NCI-H2196 treated with DMSO at 0.1 percent for 48 hours (cell line): ENCODE data around the gene NDUFAF3.

Experiments
- DNase-seq: peaks from one replicate; lab custom pipeline; 2025; ENCODE audit not compliant: unreplicated experiment; lab: John Stamatoyannopoulos, UW

NDUFAF3 gene

DNA sequence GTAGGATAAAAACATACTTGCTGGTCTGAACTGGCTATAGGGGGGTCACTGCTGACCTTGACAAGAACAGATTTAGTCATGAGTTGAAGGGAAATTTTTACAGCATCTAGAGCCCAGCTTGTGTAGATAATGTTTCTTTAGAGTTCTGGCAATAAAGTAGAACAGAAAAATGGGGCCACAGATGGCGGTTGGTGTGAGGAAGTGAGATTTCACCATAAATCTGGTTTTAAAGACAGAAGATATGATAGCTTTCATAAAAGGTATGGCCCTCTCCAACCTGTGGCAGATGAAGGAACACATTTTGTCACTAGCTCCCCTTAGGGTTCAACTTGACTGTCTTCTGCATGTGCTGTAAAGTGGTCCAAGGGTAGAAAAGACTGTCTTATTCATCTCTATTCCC is 31.6 kb downstream of the NDUFAF3 start:
- no peak for DNase-seq

DNA sequence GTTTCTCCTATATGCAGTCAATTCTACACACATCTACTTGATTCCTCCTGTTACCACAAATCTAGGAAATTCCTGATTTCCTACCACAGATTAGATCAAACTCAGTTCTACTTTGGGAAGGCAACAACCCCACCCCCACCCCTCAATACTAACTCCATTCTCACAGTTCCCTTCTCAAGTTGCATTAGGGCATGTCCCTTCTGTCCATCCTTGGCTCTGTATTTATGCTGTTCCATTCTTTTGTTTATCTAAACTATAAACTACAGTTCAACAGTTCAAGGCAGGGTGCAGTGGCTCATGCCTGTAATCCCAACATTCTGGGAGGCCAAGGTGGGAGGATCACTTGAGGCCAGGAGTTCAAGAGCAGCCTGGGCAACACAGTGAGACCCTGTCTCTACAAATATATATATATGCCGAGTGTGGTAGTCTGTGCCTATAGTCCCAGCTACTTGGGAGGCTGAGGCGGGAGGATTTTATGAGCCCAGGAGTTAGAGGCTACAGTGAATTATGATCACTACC is 32.5 kb downstream of the NDUFAF3 start:
- DNase-seq: no peak

DNA sequence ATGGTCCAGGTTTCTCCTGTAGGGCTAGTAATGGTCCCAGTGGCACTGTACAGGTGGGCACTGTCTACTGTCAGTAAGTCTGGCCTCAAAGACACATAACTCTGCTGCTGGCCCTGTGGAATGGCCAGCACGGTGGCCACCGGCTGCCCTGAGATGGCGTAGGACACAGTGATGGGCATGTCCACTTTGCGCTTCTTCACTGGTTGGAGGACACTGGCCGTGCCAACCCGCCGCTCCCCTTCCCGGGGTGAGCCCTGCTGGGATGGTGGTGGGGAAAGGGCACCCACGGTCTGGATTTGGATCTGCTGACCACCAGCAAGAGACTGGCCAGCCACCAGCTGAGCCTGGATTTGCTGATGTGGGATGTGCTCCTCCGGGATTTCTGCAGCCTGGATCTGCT is 35.3 kb downstream of the NDUFAF3 start:
- DNase-seq: no peak

DNA sequence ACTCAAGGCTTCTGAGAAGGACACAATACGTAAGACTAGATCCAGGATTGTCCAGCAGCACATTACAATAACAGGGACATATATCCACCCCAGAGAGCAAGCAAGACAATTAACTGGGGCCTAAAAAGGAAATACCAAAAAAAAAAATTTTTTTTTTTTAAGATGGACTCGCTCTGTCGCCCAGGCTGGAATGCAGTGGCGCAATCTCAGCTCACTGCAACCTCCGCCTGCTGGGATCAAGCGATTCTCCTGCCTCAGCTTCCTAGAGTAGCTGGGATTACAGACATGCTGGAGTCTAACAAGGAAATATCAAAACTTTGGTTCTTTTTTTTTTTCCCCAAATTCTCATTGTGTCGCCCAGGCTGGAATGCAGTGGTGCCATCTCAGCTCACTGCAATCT is 36.1 kb downstream of the NDUFAF3 start:
- no peak for DNase-seq
